DND-41 (cell line): ENCODE results near the gene MICALL2.

Experiments used
- EZH2 ChIP-seq: IDR thresholded peaks from 3 replicates; pipeline ENCODE4 v1.6.1; 2012; ENCODE audit warnings: borderline replicate concordance, low read depth, mild to moderate bottlenecking, moderate library complexity, low read length, inconsistent platforms; ENCODE audit not compliant: severe bottlenecking
- TF ChIP-seq, protein P1 (sequence below): IDR thresholded peaks from 2 replicates; pipeline ENCODE4 v1.5.1; 2012; ENCODE audit warnings: borderline replicate concordance, low read length, moderate library complexity, mild to moderate bottlenecking; ENCODE audit not compliant: poor library complexity, severe bottlenecking; ENCODE audit errors: extremely low read depth

DNA sequence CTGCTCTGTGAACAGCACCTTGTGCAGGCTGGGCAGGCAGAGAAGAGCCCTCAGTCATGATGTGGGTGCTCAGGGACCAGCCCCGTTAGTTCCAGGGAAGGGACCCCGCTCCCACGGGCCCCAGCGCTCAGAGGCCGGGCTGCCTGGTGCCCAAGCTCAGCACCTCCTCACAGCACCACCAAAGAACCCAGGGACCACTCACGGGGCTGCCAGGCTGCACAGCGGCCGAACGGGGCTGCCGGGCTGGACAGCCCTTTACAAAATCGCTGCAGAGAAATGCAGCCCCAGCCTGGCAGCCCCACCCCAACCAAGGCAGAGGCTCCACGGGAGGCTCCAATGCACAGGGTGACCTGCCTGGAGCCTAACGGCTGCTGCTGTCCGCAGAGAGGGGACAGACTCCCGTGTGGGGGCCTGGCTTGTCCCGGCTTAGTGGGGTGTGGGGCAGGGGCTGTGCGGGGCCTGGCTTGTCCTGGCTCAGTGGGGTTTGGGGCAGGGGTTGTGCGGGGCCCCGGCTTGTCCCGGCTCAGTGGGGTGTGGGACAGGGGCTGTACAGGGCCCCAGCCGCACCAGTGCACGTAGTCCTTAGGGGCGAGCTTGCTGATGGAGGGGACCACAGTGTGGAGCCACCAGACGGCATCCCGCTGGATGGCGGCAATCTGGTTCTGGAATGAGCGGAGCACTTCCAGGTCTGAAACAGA is 35.7 kb upstream of the MICALL2 start:
- TF ChIP-seq, protein P1, sequence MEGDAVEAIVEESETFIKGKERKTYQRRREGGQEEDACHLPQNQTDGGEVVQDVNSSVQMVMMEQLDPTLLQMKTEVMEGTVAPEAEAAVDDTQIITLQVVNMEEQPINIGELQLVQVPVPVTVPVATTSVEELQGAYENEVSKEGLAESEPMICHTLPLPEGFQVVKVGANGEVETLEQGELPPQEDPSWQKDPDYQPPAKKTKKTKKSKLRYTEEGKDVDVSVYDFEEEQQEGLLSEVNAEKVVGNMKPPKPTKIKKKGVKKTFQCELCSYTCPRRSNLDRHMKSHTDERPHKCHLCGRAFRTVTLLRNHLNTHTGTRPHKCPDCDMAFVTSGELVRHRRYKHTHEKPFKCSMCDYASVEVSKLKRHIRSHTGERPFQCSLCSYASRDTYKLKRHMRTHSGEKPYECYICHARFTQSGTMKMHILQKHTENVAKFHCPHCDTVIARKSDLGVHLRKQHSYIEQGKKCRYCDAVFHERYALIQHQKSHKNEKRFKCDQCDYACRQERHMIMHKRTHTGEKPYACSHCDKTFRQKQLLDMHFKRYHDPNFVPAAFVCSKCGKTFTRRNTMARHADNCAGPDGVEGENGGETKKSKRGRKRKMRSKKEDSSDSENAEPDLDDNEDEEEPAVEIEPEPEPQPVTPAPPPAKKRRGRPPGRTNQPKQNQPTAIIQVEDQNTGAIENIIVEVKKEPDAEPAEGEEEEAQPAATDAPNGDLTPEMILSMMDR = no peak
- TF ChIP-seq EZH2 = no peak
